Inflammatory macrophage (primary cell): ENCODE measurements around the gene HOMER3.
"Not testable (repeated sequence)": the region's sequence is repeated elsewhere in the genome, so short reads cannot be mapped to it uniquely, and the experiment has no call there.

Experiments used
- DNase-seq, 2 donors: peaks; one replicate each; pipeline ENCODE4 v3.0.0-alpha.2; 2020 to 2022

The HOMER3 gene

GRCh38 chr19:18922228-18922985 lies 18.6 kb downstream of the HOMER3 start:
- no peak for DNase-seq

- no peak for DNase-seq
Measured at GRCh38 chr19:18921593-18921992, 19.4 kb downstream of the HOMER3 start.

DNA sequence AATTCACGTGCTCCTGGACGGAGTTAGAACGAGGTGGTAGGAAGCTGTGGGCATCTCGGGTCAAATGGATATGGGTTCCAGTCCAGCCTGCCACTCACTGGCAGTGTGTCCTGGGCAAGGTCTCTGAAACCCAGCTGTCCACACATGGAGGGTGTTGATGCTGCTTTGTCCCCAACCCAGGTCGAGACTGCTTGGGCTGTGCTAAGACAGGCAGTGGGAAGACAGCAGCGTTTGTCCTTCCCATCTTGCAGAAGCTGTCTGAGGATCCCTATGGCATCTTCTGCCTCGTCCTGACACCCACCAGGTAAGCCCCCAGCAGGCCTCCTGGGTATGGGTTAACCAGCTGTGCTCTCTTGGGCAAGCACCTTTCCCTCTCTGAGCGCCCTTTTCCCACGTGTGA lies 20.6 kb downstream of the HOMER3 start:
- no peak for DNase-seq

- no peak for DNase-seq
Measured at GRCh38 chr19:18919900-18920214, 21.2 kb downstream of the HOMER3 start.

DNA sequence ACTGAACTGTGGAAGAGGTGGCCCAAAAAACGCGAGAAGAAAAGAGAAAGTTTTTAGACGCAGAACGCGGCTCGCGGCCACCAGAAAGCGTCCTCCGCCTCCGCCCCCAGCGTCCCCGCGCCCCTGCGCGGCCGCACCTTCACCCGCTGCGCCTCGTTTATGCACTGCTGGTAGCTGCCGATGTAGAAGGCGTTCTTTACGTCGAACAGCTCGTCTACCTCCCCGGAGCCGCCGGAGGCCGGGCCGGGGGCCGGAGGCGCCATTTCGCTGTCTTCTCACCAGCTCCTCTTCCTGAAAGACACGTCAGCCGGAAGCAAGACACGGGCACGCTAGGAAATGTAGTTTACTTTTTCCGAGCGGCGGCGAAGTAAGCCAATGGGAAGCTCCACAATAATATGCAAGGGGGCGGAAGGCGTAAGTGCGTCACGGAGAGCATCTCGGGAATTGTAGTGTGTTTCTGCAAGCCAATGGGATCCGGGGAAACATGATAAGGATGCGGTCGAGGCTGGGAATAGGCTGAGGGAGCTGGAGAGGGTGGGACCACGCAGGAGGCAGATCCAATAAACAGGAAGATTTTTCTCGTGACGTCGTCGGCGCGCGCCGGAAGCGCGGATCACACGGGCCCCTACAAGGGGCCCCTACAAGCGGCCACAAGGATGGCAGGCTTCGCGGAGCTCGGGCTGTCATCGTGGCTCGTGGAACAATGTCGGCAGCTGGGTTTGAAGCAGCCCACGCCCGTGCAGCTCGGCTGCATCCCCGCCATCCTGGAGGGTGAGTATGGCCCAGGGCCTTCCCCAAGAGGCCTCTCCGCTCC lies 21.7 kb downstream of the HOMER3 start, which contains the start of the genes COPE and DDX49:
TSS of gene COPE (minus strand) at position 302 of the 814 bp plus-strand sequence. CDS start at position 263, 39 bp downstream.
TSS of gene DDX49 (plus strand) at position 630 of the 814 bp plus-strand sequence. CDS start at position 657, 27 bp downstream.
- peak; percentile 99 to 100 for DNase-seq

GRCh38 chr19:18917593-18917992 lies 23.4 kb downstream of the HOMER3 start:
- DNase-seq = not testable (repeated sequence)

GRCh38 chr19:18915639-18916038 lies 25.4 kb downstream of the HOMER3 start:
- DNase-seq = peak; percentile 21 to 53

GRCh38 chr19:18913466-18913865 lies 27.6 kb downstream of the HOMER3 start:
- no peak for DNase-seq

- no peak for DNase-seq
Measured at GRCh38 chr19:18912933-18913332, 28.1 kb downstream of the HOMER3 start.

GRCh38 chr19:18910801-18911436 lies 30.1 kb downstream of the HOMER3 start:
- DNase-seq = no peak

DNA sequence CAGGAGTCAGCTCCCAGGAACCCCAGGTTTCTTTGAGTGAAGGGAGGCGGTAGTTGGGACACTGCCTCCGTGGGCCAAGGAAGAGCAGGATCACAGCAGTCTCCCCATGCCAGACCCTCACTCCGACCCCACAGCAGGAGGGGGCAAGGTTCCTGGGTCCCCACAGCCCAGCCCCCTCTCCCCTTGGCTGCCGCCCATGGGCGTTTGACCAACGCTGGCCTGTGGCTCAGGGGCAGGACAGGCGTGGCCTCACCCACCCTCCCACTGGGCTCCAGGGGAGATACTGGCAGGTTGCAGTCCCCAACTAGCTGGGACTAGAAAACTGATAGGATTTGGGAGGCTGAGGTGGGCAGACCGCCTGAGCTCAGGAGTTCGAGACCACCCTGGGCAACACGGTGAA lies 31.0 kb downstream of the HOMER3 start:
- DNase-seq = no peak

GRCh38 chr19:18908917-18909619 lies 31.9 kb downstream of the HOMER3 start:
- no peak for DNase-seq

- no peak for DNase-seq
Measured at GRCh38 chr19:18906605-18907519, 34.2 kb downstream of the HOMER3 start.

DNA sequence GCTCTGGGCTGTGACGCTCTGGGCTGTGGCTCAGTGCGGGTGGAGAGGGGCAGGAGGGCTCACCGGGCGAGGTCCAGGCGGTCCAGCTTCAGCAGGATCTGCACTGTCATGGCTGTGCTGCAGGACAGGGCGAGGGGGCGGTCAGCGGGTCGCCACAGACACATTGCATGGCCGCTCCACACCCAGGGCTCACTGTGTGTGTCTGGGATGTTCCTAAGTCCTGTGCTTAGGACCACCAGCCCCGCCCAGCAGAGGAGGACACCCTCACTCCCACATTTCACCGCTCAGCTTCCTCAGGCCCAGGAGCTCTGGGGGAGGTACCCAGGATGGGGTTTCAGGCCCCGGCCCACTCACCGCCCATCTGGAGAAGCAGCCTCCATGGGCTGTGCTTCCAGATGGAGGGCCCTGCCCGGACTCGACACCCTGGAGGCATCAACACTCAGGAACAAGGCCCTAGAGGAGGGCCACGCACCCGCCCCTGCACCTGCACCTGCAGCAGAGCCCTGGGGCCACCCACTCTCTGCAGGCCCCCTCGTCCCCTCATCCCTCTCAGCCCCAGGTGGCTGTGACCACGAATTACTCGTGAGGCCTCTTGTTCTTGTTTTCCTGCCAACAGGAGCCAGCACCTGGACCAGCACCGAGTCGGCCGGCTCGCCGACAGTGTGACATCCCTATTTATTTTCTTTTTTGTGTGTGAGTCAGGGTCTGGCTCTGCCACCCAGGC lies 35.3 kb downstream of the HOMER3 start:
- DNase-seq = no peak

DNA sequence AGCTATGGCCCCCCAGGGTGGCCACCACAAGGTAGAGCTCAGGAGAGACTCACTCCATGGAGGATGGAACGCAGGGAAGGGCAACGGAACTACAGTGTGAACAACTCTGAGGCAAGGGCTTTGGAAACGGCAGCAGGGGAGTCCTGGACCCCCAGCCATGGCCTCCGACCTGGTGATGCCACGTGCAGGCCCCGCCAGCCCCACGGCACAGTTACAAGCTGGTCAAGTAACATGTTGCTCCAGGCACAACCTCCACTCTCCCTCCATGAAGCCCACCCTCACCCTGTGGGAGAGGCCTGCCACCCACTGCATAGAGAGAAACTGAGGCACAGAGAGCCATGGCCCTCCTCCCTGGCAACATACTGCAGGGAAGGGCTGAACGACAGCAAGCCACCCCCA lies 36.0 kb downstream of the HOMER3 start:
- DNase-seq = no peak

- DNase-seq = no peak
Measured at GRCh38 chr19:18904334-18905057, 36.5 kb downstream of the HOMER3 start.

DNA sequence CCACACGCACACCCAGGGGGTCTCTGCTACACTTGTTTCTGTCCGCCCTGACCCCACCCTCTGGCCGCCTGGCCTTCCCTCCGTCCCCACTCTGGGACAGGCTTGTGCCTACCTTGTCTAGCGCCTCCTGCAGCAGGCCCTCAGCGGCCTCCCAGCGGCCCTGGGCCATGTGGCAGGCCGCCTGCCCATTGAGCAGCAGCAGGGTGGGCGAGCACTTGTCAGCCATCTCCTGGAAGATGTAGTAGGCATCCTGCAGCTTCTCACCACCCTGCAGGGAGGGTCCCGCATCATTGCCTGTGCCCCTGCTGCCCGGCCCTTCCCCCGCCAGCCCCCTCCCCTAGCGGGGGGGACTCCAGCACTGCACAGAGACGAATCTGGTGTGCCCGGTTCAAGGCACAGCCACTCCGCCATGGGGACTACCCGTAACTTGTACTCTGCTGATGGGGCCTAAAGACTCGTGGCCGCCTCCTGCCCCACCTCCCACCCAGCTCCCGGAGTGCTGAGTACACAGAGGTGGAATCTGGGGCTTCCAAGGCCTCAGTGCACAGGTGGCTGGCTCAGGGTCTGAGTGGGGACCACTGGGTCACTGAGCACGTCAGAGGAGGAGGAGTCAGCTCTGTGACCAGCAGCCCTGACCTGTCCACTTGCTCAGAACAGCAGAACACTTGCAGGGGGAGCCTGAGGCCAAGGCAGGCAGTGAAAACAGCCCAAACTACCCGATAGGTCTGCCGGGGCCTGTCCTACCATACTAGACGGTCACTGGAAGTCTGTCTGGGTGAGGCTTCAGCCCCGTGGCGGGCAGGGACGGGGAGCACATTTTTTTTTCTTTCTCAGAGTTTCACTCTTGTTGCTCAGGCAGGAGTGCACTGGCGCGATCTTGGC lies 37.6 kb downstream of the HOMER3 start:
- DNase-seq = no peak

- not testable (repeated sequence) for DNase-seq
Measured at GRCh38 chr19:18902519-18902918, 38.5 kb downstream of the HOMER3 start.

GRCh38 chr19:18901491-18901890 lies 39.5 kb downstream of the HOMER3 start:
- DNase-seq = no peak
